Cardiac muscle cell (in vitro differentiated cells and primary cell): Measurements from ENCODE around the gene LYL1. TPM values are rescaled to one million over a fixed set of nuclear protein-coding genes. Genes with fewer than 3 reads are reported as not detected.
A peak's percentile ranks its signal among the peaks of the same experiment; 100 is the strongest.

Source experiments
- DNase-seq, 2 donors: peaks; one replicate each; pipeline versions ENCODE4 v3.0.0 to v3.0.0-alpha.2; 2010 to 2017; ENCODE audit warnings: low read depth in 1 of 2, low spot score in 1 of 2
- H3K27ac ChIP-seq: fragments of 200-600 bp; sonication (generic); 2 replicates; pipeline ENCODE4 v1.5.1; 2016
- H3K27me3 ChIP-seq: fragments of 200-600 bp; sonication (generic); 2 replicates; pipeline ENCODE4 v1.6.0; 2016; ENCODE audit warnings: control low read depth
- H3K36me3 ChIP-seq: fragments of 200-600 bp; sonication (generic); 2 replicates; pipeline ENCODE4 v1.5.1; 2016; ENCODE audit warnings: control low read depth
- H3K4me1 ChIP-seq: fragments of 200-600 bp; sonication (generic); 2 replicates; pipeline ENCODE4 v1.8.1; 2017; ENCODE audit warnings: low read depth, mild to moderate bottlenecking, mixed run types
- H3K4me3 ChIP-seq: fragments of 200-600 bp; sonication (generic); 2 replicates; pipeline ENCODE4 v1.5.1; 2016; ENCODE audit warnings: mild to moderate bottlenecking
- H3K9me3 ChIP-seq: fragments of 200-600 bp; sonication (generic); 2 replicates; pipeline ENCODE4 v1.5.1; 2017; ENCODE audit warnings: low read depth, mild to moderate bottlenecking, control low read depth
- polyA plus RNA-seq: library from polyadenylated mRNA; unstranded; fragments of >200 nt; fragmentation: Nextera tagmentation; extraction: Ambion mirVana; gene quantifications from 2 replicates; pipeline ENCODE4 v1.2.1, GENCODE V29; 2016
- total RNA-seq: library from RNA; depleted of rRNA; stranded (reverse); fragments of >200 nt; gene quantifications from 2 replicates; pipeline ENCODE4 v1.2.3, GENCODE V29; 2016
- TF ChIP-seq, protein P1 (sequence below): IDR thresholded peaks from 2 replicates; pipeline ENCODE4 v1.5.1; 2012; ENCODE audit warnings: low read depth, mild to moderate bottlenecking, low read length

The LYL1 gene
- total and polyA plus RNA-seq, 2 experiments from 2014 or later, result 4.6 to 5.6 TPM

DNA sequence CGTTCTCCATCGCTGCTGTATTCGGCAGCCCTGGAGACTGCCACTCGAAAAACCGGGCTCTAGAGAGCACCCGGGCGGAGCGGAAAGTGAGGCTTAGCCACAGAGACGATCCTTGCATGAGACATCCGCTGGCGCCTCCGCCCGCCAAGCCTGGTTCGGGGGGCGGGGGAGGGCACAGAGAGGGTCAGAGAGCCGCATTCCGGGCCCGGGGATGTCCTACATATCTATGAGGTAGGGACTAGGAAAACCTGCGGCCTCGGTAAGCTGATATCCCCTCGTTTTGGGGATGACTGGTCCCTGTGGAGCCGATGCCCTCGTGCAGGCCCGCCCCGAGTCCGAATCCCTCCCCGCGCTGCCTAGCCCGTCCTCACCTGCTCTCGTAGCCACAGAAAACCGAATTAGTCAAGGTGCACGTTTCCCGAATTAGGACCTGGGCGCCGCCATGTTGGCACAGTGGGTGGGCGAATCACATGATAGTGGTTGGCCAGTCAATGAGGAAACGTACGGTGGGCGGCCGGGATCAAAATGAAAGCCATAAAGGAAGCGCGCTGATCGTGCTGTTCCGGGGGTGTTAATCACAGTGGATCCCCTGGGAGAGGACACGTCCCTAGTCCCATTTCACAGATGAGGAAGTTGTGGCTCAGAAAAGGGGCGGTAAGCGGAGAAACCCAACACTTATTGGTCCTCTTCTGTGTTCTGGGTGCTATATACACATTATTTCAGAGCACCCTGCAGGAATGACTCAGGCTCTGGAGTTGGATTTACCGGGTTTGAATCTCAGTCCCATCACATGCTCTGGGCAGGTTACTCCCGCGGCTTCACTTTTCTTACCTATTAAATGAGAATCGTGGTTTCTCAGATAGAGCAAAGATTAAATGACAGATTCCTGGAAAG, 13.9 kb upstream of the LYL1 start, which contains the start of gene TRMT1:
TRMT1 (minus strand) TSS at position 459 of the 894 bp plus-strand sequence; CDS start at position 118, 341 bp downstream.
- TF ChIP-seq, protein P1, sequence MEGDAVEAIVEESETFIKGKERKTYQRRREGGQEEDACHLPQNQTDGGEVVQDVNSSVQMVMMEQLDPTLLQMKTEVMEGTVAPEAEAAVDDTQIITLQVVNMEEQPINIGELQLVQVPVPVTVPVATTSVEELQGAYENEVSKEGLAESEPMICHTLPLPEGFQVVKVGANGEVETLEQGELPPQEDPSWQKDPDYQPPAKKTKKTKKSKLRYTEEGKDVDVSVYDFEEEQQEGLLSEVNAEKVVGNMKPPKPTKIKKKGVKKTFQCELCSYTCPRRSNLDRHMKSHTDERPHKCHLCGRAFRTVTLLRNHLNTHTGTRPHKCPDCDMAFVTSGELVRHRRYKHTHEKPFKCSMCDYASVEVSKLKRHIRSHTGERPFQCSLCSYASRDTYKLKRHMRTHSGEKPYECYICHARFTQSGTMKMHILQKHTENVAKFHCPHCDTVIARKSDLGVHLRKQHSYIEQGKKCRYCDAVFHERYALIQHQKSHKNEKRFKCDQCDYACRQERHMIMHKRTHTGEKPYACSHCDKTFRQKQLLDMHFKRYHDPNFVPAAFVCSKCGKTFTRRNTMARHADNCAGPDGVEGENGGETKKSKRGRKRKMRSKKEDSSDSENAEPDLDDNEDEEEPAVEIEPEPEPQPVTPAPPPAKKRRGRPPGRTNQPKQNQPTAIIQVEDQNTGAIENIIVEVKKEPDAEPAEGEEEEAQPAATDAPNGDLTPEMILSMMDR, result no peak
- peak within 1 kb of the TSS; percentile 85 for H3K4me3 ChIP-seq
- no peaks in the 10 kb centered on the region for H3K27me3 ChIP-seq
- H3K27ac ChIP-seq, result peak within 1 kb of the TSS; percentile 87
- no peaks in the 10 kb centered on the region for H3K9me3 ChIP-seq
- peaks cover 11% of the 10 kb centered on the region for H3K4me1 ChIP-seq
- DNase-seq, result peak; percentile 92 to 95
- peaks cover 5% of the 10 kb centered on the region for H3K36me3 ChIP-seq

DNA sequence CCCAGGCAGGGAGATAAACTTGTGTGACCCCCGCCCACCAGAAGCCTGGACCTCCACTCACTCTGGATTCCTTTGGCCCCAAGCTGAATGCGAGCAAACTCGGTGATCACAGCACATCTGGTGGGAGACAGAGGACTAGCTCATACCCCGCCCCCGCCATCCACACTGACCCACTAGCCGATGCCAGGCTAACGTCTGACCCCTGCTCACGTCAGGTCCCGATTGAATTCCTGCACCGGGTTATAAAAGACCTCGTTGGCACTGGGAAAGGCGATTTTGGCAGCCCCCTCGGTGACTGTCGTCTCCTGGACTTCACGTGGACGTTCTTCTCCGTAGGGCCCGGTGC, 13.3 kb upstream of the LYL1 start:
- DNase-seq, result no peak

DNA sequence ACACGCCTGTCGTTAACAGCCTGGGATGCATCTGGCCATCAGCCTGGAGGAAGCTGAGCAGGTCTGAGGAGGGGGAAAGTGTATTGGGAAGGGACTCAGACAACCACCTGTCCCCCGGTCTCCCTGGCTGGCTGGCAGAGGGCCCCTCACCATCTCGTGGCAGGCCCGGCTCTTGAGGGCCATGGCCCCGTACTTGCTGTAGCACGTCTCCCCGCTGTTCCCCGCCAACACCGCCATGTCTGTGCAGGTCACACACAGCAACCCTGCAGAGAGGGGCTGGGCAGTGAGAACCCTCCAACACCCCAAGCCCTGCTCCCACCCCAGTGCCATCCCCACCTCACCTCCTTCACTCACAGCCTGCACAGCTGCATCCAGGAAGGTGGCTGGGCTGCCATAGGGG, 9.9 kb upstream of the LYL1 start:
- DNase-seq, result no peak
- no peak overlapping the region for H3K4me3 ChIP-seq
- TF ChIP-seq, protein P1, result no peak
- H3K27me3 ChIP-seq, result no peaks in the 10 kb centered on the region
- H3K36me3 ChIP-seq, result peaks cover 5% of the 10 kb centered on the region
- peaks cover 7% of the 10 kb centered on the region for H3K4me1 ChIP-seq
- H3K9me3 ChIP-seq, result no peaks in the 10 kb centered on the region
- no peak overlapping the region for H3K27ac ChIP-seq

More for the DNA sequence above, 13.3 kb upstream of the LYL1 start:
- no peaks in the 10 kb centered on the region for H3K27me3 ChIP-seq
- peaks cover 5% of the 10 kb centered on the region for H3K36me3 ChIP-seq
- H3K9me3 ChIP-seq, result no peaks in the 10 kb centered on the region
- H3K4me1 ChIP-seq, result peaks cover 11% of the 10 kb centered on the region
- TF ChIP-seq, protein P1, result no peak
- H3K27ac ChIP-seq, result peak overlapping the region; percentile 87
- H3K4me3 ChIP-seq, result peak overlapping the region; percentile 85

DNA sequence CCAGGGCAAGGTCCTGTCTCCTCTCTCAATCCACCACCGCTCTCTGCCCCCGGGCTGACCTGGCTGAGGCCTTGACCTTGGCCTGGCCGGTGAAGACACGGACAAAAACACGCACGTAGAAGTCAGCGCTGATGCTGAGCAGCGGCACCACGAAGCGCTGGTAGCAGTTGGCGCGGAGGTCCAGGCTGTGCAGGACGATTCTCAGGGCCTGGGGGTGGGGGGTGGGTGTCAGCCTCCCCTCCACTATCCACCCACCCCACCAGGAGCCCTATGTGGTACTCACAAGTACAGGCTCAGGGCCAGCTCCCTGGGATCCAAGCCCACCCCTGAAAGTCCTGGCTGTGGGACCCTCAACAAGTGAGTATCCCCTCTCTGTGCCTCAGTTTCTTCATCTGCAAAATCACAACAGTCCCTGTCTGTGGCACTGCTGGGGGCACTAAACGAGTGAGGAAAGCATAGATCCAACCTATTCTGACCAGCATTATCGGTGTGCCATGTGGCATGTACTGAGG, 7.5 kb upstream of the LYL1 start:
- no peak for DNase-seq
- H3K36me3 ChIP-seq, result peaks cover 5% of the 10 kb centered on the region
- H3K27ac ChIP-seq, result no peak overlapping the region
- H3K4me3 ChIP-seq, result no peak overlapping the region
- peaks cover under 1% of the 10 kb centered on the region for H3K4me1 ChIP-seq
- no peaks in the 10 kb centered on the region for H3K9me3 ChIP-seq
- H3K27me3 ChIP-seq, result no peaks in the 10 kb centered on the region
- TF ChIP-seq, protein P1, result no peak

DNA sequence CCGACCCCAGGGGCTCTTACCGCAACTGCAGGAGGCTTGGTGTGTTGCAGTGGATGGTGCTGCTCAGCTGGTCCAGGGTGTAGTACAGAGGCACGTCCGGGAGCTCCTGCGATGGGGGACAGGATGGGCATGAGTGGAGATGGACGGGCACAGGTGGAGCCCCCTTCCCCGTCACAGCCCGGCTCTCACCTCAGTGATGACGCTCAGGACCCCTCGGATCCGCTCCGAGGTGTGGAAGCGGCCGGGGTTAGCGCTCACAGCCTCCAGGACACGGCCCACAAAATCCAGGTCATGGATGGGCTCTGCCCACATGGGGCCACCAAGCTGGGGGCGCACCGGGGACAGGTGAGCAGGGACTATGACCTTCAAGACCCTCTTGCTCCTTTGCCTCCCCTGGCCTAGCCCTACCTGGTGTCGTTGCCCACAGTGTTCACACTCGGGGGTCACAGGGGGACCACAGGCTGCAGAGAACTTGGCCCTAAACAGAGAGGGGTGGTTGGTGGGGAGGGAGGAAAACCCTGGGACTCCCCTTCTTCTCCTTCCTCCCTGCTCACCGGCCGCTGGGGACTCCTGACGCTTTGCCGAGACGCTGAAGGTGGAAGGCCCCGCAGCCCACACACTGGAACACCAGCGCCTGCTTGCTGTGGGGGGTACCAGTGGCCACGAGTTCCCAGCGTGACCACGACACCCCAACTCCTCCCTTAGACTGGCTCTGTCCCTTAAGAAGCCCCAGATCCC, 6.9 kb upstream of the LYL1 start:
- H3K36me3 ChIP-seq, result peaks cover 3% of the 10 kb centered on the region
- TF ChIP-seq, protein P1, result no peak
- no peaks in the 10 kb centered on the region for H3K4me1 ChIP-seq
- no peak overlapping the region for H3K4me3 ChIP-seq
- H3K27me3 ChIP-seq, result no peaks in the 10 kb centered on the region
- H3K27ac ChIP-seq, result no peak overlapping the region
- H3K9me3 ChIP-seq, result no peaks in the 10 kb centered on the region
- no peak for DNase-seq
